ENCODE results near the gene CPN2.
A peak's percentile ranks its signal among the peaks of the same experiment; 100 is the strongest.

DNA sequence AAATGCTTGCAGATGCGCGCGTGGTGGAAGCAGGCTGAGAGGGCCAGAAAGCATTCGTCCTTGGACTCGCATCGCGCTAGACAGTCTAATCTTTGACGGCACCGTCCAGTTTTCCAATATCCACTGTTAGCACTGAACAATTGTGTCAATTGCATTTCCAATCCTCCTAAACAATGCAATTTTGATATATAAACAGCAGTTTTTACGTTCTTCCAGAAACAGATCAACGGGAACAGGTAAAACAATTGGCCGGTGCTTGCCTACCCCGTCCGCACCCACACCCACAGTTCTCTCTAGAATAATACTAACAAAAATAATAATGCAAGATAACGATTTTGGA lies 17.2 kb downstream of the CPN2 start:
- TF ChIP-seq, protein P1, sequence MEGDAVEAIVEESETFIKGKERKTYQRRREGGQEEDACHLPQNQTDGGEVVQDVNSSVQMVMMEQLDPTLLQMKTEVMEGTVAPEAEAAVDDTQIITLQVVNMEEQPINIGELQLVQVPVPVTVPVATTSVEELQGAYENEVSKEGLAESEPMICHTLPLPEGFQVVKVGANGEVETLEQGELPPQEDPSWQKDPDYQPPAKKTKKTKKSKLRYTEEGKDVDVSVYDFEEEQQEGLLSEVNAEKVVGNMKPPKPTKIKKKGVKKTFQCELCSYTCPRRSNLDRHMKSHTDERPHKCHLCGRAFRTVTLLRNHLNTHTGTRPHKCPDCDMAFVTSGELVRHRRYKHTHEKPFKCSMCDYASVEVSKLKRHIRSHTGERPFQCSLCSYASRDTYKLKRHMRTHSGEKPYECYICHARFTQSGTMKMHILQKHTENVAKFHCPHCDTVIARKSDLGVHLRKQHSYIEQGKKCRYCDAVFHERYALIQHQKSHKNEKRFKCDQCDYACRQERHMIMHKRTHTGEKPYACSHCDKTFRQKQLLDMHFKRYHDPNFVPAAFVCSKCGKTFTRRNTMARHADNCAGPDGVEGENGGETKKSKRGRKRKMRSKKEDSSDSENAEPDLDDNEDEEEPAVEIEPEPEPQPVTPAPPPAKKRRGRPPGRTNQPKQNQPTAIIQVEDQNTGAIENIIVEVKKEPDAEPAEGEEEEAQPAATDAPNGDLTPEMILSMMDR (IDR thresholded peaks at IDR 0.05), result peak in 1 of 4 experiments; percentile 7
- TF ChIP-seq POLR2AphosphoS5 (IDR thresholded peaks at IDR 0.05), result no peak
